Activated naive CD8-positive, alpha-beta T cell treated with anti-CD3 and anti-CD28 coated beads for 36 hours (primary cell): ENCODE data around the gene CEBPA. TPM values are rescaled to one million over a fixed set of nuclear protein-coding genes. Genes with fewer than 3 reads are reported as not detected.
"Not testable (repeated sequence)": the region's sequence is repeated elsewhere in the genome, so short reads cannot be mapped to it uniquely, and the experiment has no call there.

Experiments
- DNase-seq: peaks from one replicate; pipeline ENCODE4 v3.0.0; 2021
- H3K27ac Mint-ChIP-seq: one replicate; pipeline ENCODE4 v1.8.0; 2022; ENCODE audit warnings: mild to moderate bottlenecking, moderate library complexity, mixed read lengths
- H3K27me3 Mint-ChIP-seq: one replicate; pipeline ENCODE4 v1.8.0; 2022; ENCODE audit warnings: mild to moderate bottlenecking, mixed read lengths
- H3K36me3 Mint-ChIP-seq: one replicate; pipeline ENCODE4 v1.8.0; 2021; ENCODE audit warnings: mild to moderate bottlenecking, mixed read lengths
- H3K4me1 Mint-ChIP-seq: one replicate; pipeline ENCODE4 v1.8.0; 2021; ENCODE audit warnings: mixed read lengths
- H3K4me3 Mint-ChIP-seq: one replicate; pipeline ENCODE4 v1.8.0; 2022; ENCODE audit warnings: mild to moderate bottlenecking, moderate library complexity, mixed read lengths
- H3K9me3 Mint-ChIP-seq: one replicate; pipeline ENCODE4 v1.8.0; 2022; ENCODE audit warnings: mixed read lengths
- total RNA-seq, 2 experiments: library from RNA; stranded (reverse); gene quantifications; one replicate each; pipeline ENCODE4 v1.2.3, GENCODE V29; 2021

CEBPA gene
- total RNA-seq, 2 experiments from 2014 or later = 0.26 to 0.35 TPM

- Mint-ChIP-seq H3K4me1 (no peaks in the 10 kb centered on the region), H3K4me3 (no peak overlapping the region), H3K27me3 (peaks cover 11% of the 10 kb centered on the region), H3K27ac (no peak overlapping the region), H3K36me3 (no peaks in the 10 kb centered on the region), H3K9me3 (no peaks in the 10 kb centered on the region)
- DNase-seq = no peak
Measured at GRCh38 chr19:33334271-33334670, 31.9 kb upstream of the CEBPA start.

GRCh38 chr19:33333642-33334041, 31.3 kb upstream of the CEBPA start:
- H3K4me1 Mint-ChIP-seq = no peaks in the 10 kb centered on the region
- H3K27ac Mint-ChIP-seq = no peak overlapping the region
- peaks cover 12% of the 10 kb centered on the region for H3K27me3 Mint-ChIP-seq
- no peak for DNase-seq
- no peak overlapping the region for H3K4me3 Mint-ChIP-seq
- H3K36me3 Mint-ChIP-seq = no peaks in the 10 kb centered on the region
- H3K9me3 Mint-ChIP-seq = no peaks in the 10 kb centered on the region

GRCh38 chr19:33333151-33333550, 30.8 kb upstream of the CEBPA start:
- Mint-ChIP-seq H3K27ac (no peak overlapping the region), H3K4me3 (no peak overlapping the region)

GRCh38 chr19:33332248-33332647, 29.9 kb upstream of the CEBPA start:
- Mint-ChIP-seq H3K27me3 (peaks cover 6% of the 10 kb centered on the region), H3K9me3 (no peaks in the 10 kb centered on the region), H3K4me3 (no peak overlapping the region), H3K27ac (no peak overlapping the region), H3K36me3 (no peaks in the 10 kb centered on the region), H3K4me1 (no peaks in the 10 kb centered on the region)
- no peak for DNase-seq

More at GRCh38 chr19:33333151-33333550, 30.8 kb upstream of the CEBPA start:
- peaks cover 9% of the 10 kb centered on the region for H3K27me3 Mint-ChIP-seq
- DNase-seq = no peak
- no peaks in the 10 kb centered on the region for H3K9me3 Mint-ChIP-seq
- H3K4me1 Mint-ChIP-seq = no peaks in the 10 kb centered on the region
- no peaks in the 10 kb centered on the region for H3K36me3 Mint-ChIP-seq

- DNase-seq = no peak
- no peaks in the 10 kb centered on the region for H3K9me3 Mint-ChIP-seq
- H3K4me3 Mint-ChIP-seq = no peak overlapping the region
- H3K36me3 Mint-ChIP-seq = no peaks in the 10 kb centered on the region
- H3K27me3 Mint-ChIP-seq = peaks cover 6% of the 10 kb centered on the region
- H3K27ac Mint-ChIP-seq = no peak overlapping the region
- no peaks in the 10 kb centered on the region for H3K4me1 Mint-ChIP-seq
Measured at GRCh38 chr19:33329736-33330135, 27.4 kb upstream of the CEBPA start.

- DNase-seq = no peak
- Mint-ChIP-seq H3K9me3 (no peaks in the 10 kb centered on the region), H3K4me3 (no peak overlapping the region), H3K27ac (no peak overlapping the region), H3K36me3 (no peaks in the 10 kb centered on the region), H3K4me1 (no peaks in the 10 kb centered on the region), H3K27me3 (peaks cover 6% of the 10 kb centered on the region)
Measured at GRCh38 chr19:33329060-33329459, 26.7 kb upstream of the CEBPA start.

- Mint-ChIP-seq H3K9me3 (peaks cover 2% of the 10 kb centered on the region), H3K36me3 (peaks cover 2% of the 10 kb centered on the region), H3K27ac (no peak overlapping the region), H3K4me3 (no peak overlapping the region), H3K4me1 (no peaks in the 10 kb centered on the region), H3K27me3 (peaks cover 6% of the 10 kb centered on the region)
- DNase-seq = no peak
Measured at GRCh38 chr19:33325920-33326319, 23.6 kb upstream of the CEBPA start.

GRCh38 chr19:33324628-33325027, 22.3 kb upstream of the CEBPA start:
- H3K27me3 Mint-ChIP-seq = peaks cover 5% of the 10 kb centered on the region
- H3K4me3 Mint-ChIP-seq = no peak overlapping the region
- no peak for DNase-seq
- no peak overlapping the region for H3K27ac Mint-ChIP-seq
- peaks cover 7% of the 10 kb centered on the region for H3K9me3 Mint-ChIP-seq
- H3K4me1 Mint-ChIP-seq = no peaks in the 10 kb centered on the region
- peaks cover 2% of the 10 kb centered on the region for H3K36me3 Mint-ChIP-seq

GRCh38 chr19:33323093-33323820, 20.9 kb upstream of the CEBPA start:
- no peak for DNase-seq
- peaks cover 3% of the 10 kb centered on the region for H3K36me3 Mint-ChIP-seq
- H3K27me3 Mint-ChIP-seq = no peaks in the 10 kb centered on the region
- H3K9me3 Mint-ChIP-seq = peaks cover 8% of the 10 kb centered on the region
- no peak overlapping the region for H3K4me3 Mint-ChIP-seq
- H3K4me1 Mint-ChIP-seq = no peaks in the 10 kb centered on the region
- no peak overlapping the region for H3K27ac Mint-ChIP-seq

GRCh38 chr19:33320636-33321035, 18.3 kb upstream of the CEBPA start:
- Mint-ChIP-seq H3K27me3 (peaks cover 7% of the 10 kb centered on the region), H3K27ac (no peak overlapping the region), H3K4me1 (no peaks in the 10 kb centered on the region), H3K36me3 (peaks cover 3% of the 10 kb centered on the region), H3K9me3 (peaks cover 8% of the 10 kb centered on the region), H3K4me3 (no peak overlapping the region)
- DNase-seq = no peak

GRCh38 chr19:33317991-33318390, 15.7 kb upstream of the CEBPA start:
- not testable (repeated sequence) for H3K27ac Mint-ChIP-seq

GRCh38 chr19:33317517-33317916, 15.2 kb upstream of the CEBPA start:
- peaks cover 15% of the 10 kb centered on the region for H3K27me3 Mint-ChIP-seq
- H3K36me3 Mint-ChIP-seq = peaks cover 3% of the 10 kb centered on the region
- peaks cover 8% of the 10 kb centered on the region for H3K9me3 Mint-ChIP-seq
- no peak overlapping the region for H3K27ac Mint-ChIP-seq
- DNase-seq = no peak
- no peak overlapping the region for H3K4me3 Mint-ChIP-seq
- no peaks in the 10 kb centered on the region for H3K4me1 Mint-ChIP-seq

More at GRCh38 chr19:33317991-33318390, 15.7 kb upstream of the CEBPA start:
- H3K4me1 Mint-ChIP-seq, H3K36me3 Mint-ChIP-seq, DNase-seq, H3K4me3 Mint-ChIP-seq, H3K9me3 Mint-ChIP-seq: not testable (repeated sequence)
- peaks cover 15% of the 10 kb centered on the region for H3K27me3 Mint-ChIP-seq

GRCh38 chr19:33316541-33317264, 14.4 kb upstream of the CEBPA start:
- Mint-ChIP-seq H3K4me1 (no peaks in the 10 kb centered on the region), H3K9me3 (peaks cover 8% of the 10 kb centered on the region), H3K27me3 (peaks cover 15% of the 10 kb centered on the region), H3K36me3 (peaks cover 1% of the 10 kb centered on the region), H3K4me3 (no peak overlapping the region), H3K27ac (no peak overlapping the region)
- no peak for DNase-seq

- not testable (repeated sequence) for H3K4me1 Mint-ChIP-seq, H3K4me3 Mint-ChIP-seq, H3K9me3 Mint-ChIP-seq, H3K27ac Mint-ChIP-seq, H3K36me3 Mint-ChIP-seq, DNase-seq
- H3K27me3 Mint-ChIP-seq = peaks cover 34% of the 10 kb centered on the region
Measured at GRCh38 chr19:33312808-33313207, 10.5 kb upstream of the CEBPA start.

- H3K36me3 Mint-ChIP-seq = no peaks in the 10 kb centered on the region
- no peak overlapping the region for H3K4me3 Mint-ChIP-seq
- H3K27ac Mint-ChIP-seq = no peak overlapping the region
- no peaks in the 10 kb centered on the region for H3K4me1 Mint-ChIP-seq
- no peak for DNase-seq
- no peaks in the 10 kb centered on the region for H3K9me3 Mint-ChIP-seq
- H3K27me3 Mint-ChIP-seq = peaks cover 39% of the 10 kb centered on the region
Measured at GRCh38 chr19:33312065-33312464, 9.7 kb upstream of the CEBPA start.

GRCh38 chr19:33311326-33311682, 9.0 kb upstream of the CEBPA start:
- no peak overlapping the region for H3K27ac Mint-ChIP-seq
- no peaks in the 10 kb centered on the region for H3K9me3 Mint-ChIP-seq
- no peaks in the 10 kb centered on the region for H3K36me3 Mint-ChIP-seq
- H3K4me3 Mint-ChIP-seq = no peak overlapping the region
- H3K4me1 Mint-ChIP-seq = no peaks in the 10 kb centered on the region
- DNase-seq = no peak
- peaks cover 35% of the 10 kb centered on the region for H3K27me3 Mint-ChIP-seq
